ENCODE measurements around the gene RGS8. TPM values are rescaled to one million over a fixed set of nuclear protein-coding genes. Genes with fewer than 3 reads are reported as not detected.

RGS8 gene, protein sequence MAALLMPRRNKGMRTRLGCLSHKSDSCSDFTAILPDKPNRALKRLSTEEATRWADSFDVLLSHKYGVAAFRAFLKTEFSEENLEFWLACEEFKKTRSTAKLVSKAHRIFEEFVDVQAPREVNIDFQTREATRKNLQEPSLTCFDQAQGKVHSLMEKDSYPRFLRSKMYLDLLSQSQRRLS
- under 0.01 and 0.09 TPM in 2 replicates for total RNA-seq

DNA sequence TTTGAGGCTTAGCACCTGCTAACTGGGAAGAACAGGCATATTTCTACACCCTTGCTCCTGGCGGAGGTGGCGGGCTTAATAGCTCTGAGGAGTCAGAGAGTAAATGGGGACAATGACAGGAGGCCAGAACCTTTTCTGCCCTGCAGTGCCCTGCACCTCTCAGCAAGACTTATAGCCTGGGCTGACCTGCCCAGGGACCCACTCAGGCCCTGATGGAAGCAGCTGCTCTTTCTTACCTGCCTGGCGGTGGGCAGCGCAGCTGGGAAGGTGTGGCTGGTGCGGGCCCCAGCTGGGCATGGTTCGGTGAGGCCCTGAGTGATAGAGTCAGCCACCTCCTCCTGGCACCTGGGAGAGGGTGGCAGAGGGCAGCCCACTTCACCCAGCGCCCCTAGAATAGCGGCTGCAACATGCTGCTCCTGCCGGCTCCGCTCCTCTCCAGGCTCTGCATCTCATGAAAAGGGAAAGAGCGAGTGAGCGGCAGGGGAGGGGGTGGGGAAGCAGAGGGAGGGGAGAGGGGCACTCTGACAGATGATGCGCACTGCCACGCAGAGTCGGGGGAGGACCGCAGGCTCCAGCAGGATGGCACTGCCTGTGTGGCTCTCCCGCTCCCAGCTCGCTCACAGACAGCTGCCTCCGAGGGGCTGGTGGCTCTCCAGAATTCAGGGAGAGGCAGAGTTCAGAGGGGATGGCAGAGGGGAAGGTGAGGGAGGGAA is at the start of gene RGS8:
Gene RGS8 (minus strand): TSS at position 472 of the 713 bp plus-strand sequence. CDS start 14,938 bp downstream, outside the sequence.

Other genes starting within 250 kb of the RGS8 start
- 0.32 TPM in 1 of 2 replicates, not detected in the other for gene RGSL1, start 234.4 kb downstream of the RGS8 start, total RNA-seq
- gene RNASEL, start 95.3 kb downstream of the RGS8 start, total RNA-seq: 11.3 and 12.6 TPM in 2 replicates
- 0.95 and 1.1 TPM in 2 replicates for gene RGS16, start 80.2 kb downstream of the RGS8 start, total RNA-seq
- 3.0 and 3.2 TPM in 2 replicates for gene NPL, start 105.2 kb upstream of the RGS8 start, total RNA-seq
- gene DHX9, start 154.8 kb upstream of the RGS8 start, total RNA-seq: 101 and 122 TPM in 2 replicates